Natural killer cell (primary cell): ENCODE data around the gene HDAC4. TPM values are rescaled to one million over a fixed set of nuclear protein-coding genes. Genes with fewer than 3 reads are reported as not detected.

ENCODE experiments used
- ATAC-seq, 3 donors: fragments of 150-1000 bp in 2 of 3; fragments of 200-7000 bp in 1 of 3; cut with Tn5 transposase; 1 replicate in 1 of 3; 2 replicates in 2 of 3; pipeline ENCODE4 v1.10.0; 2021; ENCODE audit warnings: mild to moderate bottlenecking in 2 of 3, moderate library complexity in 2 of 3
- DNase-seq, 2 donors: peaks; one replicate each; pipeline versions ENCODE4 v3.0.0 to v3.0.0-alpha.2; 2013 to 2021; ENCODE audit warnings: mixed read lengths in 1 of 2
- H3K27ac ChIP-seq: one replicate; pipeline ENCODE4 v1.5.1; 2013; ENCODE audit warnings: mild to moderate bottlenecking, low read length
- H3K27me3 ChIP-seq: one replicate; pipeline ENCODE4 v1.6.1; 2013; ENCODE audit warnings: low read length; ENCODE audit not compliant: control insufficient read depth, insufficient read depth
- H3K36me3 ChIP-seq: one replicate; pipeline ENCODE4 v1.6.1; 2013; ENCODE audit warnings: low read length; ENCODE audit not compliant: control insufficient read depth, insufficient read depth
- H3K4me1 ChIP-seq: one replicate; pipeline ENCODE4 v1.6.1; 2013; ENCODE audit warnings: low read length; ENCODE audit not compliant: control insufficient read depth, insufficient read depth
- H3K4me3 ChIP-seq: one replicate; pipeline ENCODE4 v1.5.1; 2013; ENCODE audit warnings: low read length
- H3K9me3 ChIP-seq: one replicate; pipeline ENCODE4 v1.6.1; 2013; ENCODE audit warnings: low read length; ENCODE audit not compliant: control insufficient read depth, insufficient read depth
- H3K27ac Mint-ChIP-seq, 2 donors: one replicate each; pipeline ENCODE4 v1.8.0; 2022; ENCODE audit warnings: mild to moderate bottlenecking in 2 of 2, mixed read lengths in 2 of 2, moderate library complexity in 1 of 2
- H3K27me3 Mint-ChIP-seq, 2 donors: one replicate each; pipeline ENCODE4 v1.8.0; 2022; ENCODE audit warnings: low read depth in 2 of 2, mixed read lengths in 2 of 2
- H3K36me3 Mint-ChIP-seq: one replicate; pipeline ENCODE4 v1.8.0; 2022; ENCODE audit warnings: mixed read lengths
- H3K4me1 Mint-ChIP-seq, 2 donors: one replicate each; pipeline ENCODE4 v1.8.0; 2022; ENCODE audit warnings: mixed read lengths in 2 of 2
- H3K4me3 Mint-ChIP-seq: one replicate; pipeline ENCODE4 v1.8.0; 2022; ENCODE audit warnings: mild to moderate bottlenecking, moderate library complexity, mixed read lengths
- H3K9me3 Mint-ChIP-seq, 2 donors: one replicate each; pipeline ENCODE4 v1.8.0; 2022; ENCODE audit warnings: mixed read lengths in 2 of 2
- CTCF ChIP-seq: fragments of 200-600 bp; IDR thresholded peaks from one replicate; pipeline ENCODE4 v1.8.0; 2022; ENCODE audit warnings: antibody characterized with exemption
- WGBS: methylation state at CpG from one replicate; pipeline ENCODE4 v1.1.7; 2013; ENCODE audit warnings: missing lambda C conversion rate; ENCODE audit not compliant: insufficient coverage; 5-methylcytosine and 5-hydroxymethylcytosine counted together
- intact Hi-C: fragments of 100-400 bp; cut with micrococcal nuclease; formaldehyde crosslinking; loops from one replicate; pipeline ENCODE4 v1.14.2; 2022
- total RNA-seq, 4 donors: library from RNA; stranded (reverse); fragments of 120-200 nt in 1 of 4; gene quantifications; one replicate each; pipeline versions ENCODE4 v1.2.3 to v1.2.4, GENCODE V29; 2013 to 2022

The HDAC4 gene
- total RNA-seq, 3 donors from 2014 or later (not counting 1 experiment from before 2014, with no cell fraction given) = 74.9 to 105 (median 100) TPM

- Histone ChIP-seq H3K4me1 (no peaks in the 10 kb centered on the region), H3K36me3 (no peaks in the 10 kb centered on the region), H3K27ac (no peak overlapping the region), H3K9me3 (no peaks in the 10 kb centered on the region), H3K4me3 (no peak overlapping the region), H3K27me3 (no peaks in the 10 kb centered on the region)
- 79% methylated on average over 19 of the region's 19 CpGs for WGBS
- no peaks in the 10 kb centered on the region for H3K9me3 Mint-ChIP-seq
- no peaks in the 10 kb centered on the region for H3K4me1 Mint-ChIP-seq
- ATAC-seq (no peak), DNase-seq (no peak)
- H3K27ac Mint-ChIP-seq = no peak overlapping the region
- peaks cover 2 to 7% of the 10 kb centered on the region in 2 donors for H3K27me3 Mint-ChIP-seq
- H3K4me3 Mint-ChIP-seq = no peak overlapping the region
- no peak for TF ChIP-seq CTCF
- intact Hi-C loops = no loop called here
- H3K36me3 Mint-ChIP-seq = no peaks in the 10 kb centered on the region
Observed at GRCh38 chr2:239015901-239016675, 384.7 kb downstream of the HDAC4 start.

- no peaks in the 10 kb centered on the region for H3K36me3 ChIP-seq
- intact Hi-C loops = no loop called here
- peaks cover 2 to 6% of the 10 kb centered on the region in 2 donors for H3K27me3 Mint-ChIP-seq
- H3K4me1 ChIP-seq = no peaks in the 10 kb centered on the region
- H3K4me1 Mint-ChIP-seq = no peaks in the 10 kb centered on the region
- H3K36me3 Mint-ChIP-seq = no peaks in the 10 kb centered on the region
- H3K27ac Mint-ChIP-seq = no peak overlapping the region
- ATAC-seq (no peak), DNase-seq (no peak)
- H3K9me3 ChIP-seq = no peaks in the 10 kb centered on the region
- H3K4me3 Mint-ChIP-seq = no peak overlapping the region
- TF ChIP-seq CTCF = no peak
- H3K9me3 Mint-ChIP-seq = no peaks in the 10 kb centered on the region
- H3K27me3 ChIP-seq = no peaks in the 10 kb centered on the region
- no peak overlapping the region for H3K27ac ChIP-seq
- WGBS = 83% methylated on average over 25 of the region's 25 CpGs
- H3K4me3 ChIP-seq = no peak overlapping the region
Observed at GRCh38 chr2:239015218-239015900, 385.5 kb downstream of the HDAC4 start.

GRCh38 chr2:239014458-239015217 lies 386.2 kb downstream of the HDAC4 start:
- WGBS = 72% methylated on average over 9 of the region's 9 CpGs
- Histone ChIP-seq H3K9me3 (no peaks in the 10 kb centered on the region), H3K27me3 (no peaks in the 10 kb centered on the region), H3K4me1 (no peaks in the 10 kb centered on the region), H3K36me3 (no peaks in the 10 kb centered on the region), H3K4me3 (no peak overlapping the region), H3K27ac (no peak overlapping the region)
- no peaks in the 10 kb centered on the region for H3K36me3 Mint-ChIP-seq
- no peak for TF ChIP-seq CTCF
- no peaks in the 10 kb centered on the region for H3K9me3 Mint-ChIP-seq
- H3K4me3 Mint-ChIP-seq = no peak overlapping the region
- DNase-seq = no peak
- no peak for ATAC-seq
- no peaks in the 10 kb centered on the region for H3K4me1 Mint-ChIP-seq
- peaks cover 0 to 2% of the 10 kb centered on the region in 2 donors for H3K27me3 Mint-ChIP-seq
- intact Hi-C loops = no loop called here
- H3K27ac Mint-ChIP-seq = no peak overlapping the region
